RPMI7951 (cell line): ENCODE data around the gene SPACA5. TPM values are rescaled to one million over a fixed set of nuclear protein-coding genes. Genes with fewer than 3 reads are reported as not detected.
A peak's percentile ranks its signal among the peaks of the same experiment; 100 is the strongest.
"Not testable (repeated sequence)": the region's sequence is repeated elsewhere in the genome, so short reads cannot be mapped to it uniquely, and the experiment has no call there.

Experiments used
- DNase-seq: peaks from one replicate; pipeline ENCODE4 v3.0.0-alpha.2; 2012; ENCODE audit warnings: low read depth
- total RNA-seq: library from RNA; depleted of rRNA; stranded (reverse); fragments of >200 nt; shearing (Covaris generic); gene quantifications from 2 replicates; pipeline ENCODE4 v1.2.3, GENCODE V29; 2014; rRNA removed

The SPACA5 gene
- 0.78 TPM in 1 of 2 replicates, not detected in the other for total RNA-seq

DNA sequence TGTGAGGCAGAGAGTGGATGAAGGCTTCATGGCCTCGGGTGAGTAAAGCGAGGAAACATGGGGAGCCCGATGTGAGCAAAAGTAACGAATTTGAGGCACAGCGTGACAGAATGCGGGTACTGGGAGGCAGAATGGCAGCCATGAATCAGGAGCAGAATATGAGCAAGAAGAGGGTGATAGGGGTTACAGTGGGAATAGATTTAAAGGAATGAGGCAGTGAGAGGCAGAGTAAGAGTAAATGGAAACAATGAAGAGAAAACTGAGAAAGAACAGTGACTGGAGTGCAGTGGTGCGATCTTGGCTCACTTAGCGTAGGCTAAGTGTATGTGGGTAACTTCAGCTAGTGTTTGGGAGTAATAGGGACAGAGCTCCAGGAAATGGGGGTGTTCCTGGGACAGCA lies at the start of gene SPACA5:
Gene SPACA5, plus strand, starts transcription at position 301 of the 400 bp plus-strand sequence. CDS start 815 bp downstream, outside the sequence.
- DNase-seq, result not testable (repeated sequence)

DNA sequence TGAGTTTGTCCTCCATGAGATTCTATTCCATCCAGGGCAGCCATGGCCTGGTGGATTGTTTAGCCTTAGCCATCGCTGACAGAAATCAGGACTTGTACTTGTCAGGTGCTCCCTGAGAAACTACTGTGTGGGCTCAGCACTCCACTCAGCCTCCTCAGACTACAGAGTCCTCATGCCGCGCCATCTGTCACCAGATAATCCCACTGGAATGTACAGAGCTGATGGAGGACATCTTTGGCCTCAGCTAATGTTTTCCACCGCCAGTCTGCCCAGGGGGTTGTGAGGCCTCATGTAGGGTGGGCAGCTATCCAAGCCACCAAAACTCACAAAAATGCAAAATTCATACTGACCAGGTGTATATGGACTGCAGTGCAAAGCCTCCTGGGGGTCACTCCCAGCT lies 48.6 kb upstream of the SPACA5 start:
- DNase-seq, result not testable (repeated sequence)

DNA sequence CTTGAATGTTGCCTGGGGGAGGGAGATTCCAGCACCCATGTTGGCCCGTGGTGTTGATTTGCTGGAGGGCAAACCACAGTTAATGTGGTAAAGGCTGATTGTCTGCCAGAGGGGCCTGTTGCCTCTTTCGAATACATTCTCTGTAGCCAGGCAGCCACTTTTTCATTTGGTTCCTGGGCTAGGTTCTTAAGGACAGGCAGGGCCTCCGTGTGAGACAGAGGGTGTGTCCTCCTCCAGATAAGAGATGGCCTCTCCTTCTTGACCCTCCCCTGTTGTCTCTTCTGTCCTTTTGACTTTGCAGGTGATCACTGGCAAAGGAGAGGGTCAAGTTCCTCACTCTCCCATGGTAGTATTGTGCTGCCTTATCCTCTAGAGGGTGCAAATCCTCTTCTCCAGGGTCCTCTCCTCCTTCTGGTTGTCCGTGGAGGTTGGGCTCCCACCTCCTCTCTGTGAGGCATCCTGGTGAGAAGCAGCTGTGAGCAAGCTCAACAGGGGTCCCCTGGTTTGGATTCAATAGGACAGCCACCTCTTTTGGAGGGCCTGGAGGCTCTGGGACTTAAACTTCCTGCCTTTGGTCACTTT lies 47.9 kb upstream of the SPACA5 start:
- DNase-seq, result no peak

DNA sequence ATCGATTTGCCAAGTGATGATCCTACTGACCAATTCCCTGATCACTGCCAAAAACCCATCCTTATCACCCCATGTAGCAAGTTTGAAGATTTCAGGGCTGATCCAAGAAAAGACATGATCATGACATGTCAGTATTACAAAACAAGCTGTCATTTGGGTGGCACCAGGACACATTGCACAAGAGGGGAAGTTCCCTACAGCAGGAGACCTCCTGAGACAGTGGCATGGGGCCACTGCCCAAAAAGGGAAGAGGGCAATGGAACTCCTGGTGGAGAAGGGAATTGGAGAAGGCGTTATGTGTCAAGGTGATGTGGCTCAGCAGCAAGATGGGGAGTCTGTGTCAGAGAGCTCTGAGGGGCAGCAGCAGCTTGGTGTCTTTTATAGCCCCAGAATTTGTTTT lies 46.4 kb upstream of the SPACA5 start:
- DNase-seq, result no peak

DNA sequence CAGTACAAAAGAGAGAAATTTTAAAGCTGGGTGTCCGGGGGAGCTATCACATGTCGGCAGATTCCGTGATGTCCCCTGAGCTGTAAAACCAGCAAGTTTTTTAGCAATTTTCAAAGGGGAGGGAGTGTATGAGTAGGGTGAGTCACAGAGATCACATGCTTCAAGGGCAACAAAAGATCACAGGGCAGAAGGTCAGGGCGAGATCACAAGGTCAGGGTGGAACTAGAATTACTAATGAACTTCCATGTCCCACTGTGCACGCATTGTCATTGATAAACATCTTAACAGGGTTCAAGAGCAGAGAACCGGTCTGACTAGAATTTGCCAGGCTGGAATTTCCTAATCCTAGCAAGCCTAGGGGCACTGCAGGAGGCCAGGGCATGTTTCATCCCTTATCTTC lies 45.0 kb upstream of the SPACA5 start:
- not testable (repeated sequence) for DNase-seq

DNA sequence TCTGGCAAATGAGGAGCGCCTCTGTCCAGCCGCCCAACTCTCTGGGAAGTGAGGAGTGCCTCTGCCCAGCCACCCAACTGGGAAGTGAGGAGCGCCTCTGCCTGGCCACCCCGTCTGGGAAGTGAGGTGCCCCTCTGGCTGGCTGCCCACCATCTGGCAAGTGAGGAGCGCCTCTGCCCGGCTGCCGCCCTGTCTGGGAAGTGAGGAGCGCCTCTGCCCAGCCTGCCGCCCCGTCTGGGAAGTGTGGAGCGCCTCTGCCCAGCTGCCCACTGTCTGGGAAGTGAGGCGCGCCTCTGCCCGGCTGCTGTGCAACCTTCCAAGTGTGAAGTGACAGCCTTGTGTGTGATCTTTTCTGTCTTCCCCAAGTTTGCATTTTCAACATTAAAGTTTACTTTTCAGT lies 41.3 kb upstream of the SPACA5 start:
- DNase-seq, result not testable (repeated sequence)

DNA sequence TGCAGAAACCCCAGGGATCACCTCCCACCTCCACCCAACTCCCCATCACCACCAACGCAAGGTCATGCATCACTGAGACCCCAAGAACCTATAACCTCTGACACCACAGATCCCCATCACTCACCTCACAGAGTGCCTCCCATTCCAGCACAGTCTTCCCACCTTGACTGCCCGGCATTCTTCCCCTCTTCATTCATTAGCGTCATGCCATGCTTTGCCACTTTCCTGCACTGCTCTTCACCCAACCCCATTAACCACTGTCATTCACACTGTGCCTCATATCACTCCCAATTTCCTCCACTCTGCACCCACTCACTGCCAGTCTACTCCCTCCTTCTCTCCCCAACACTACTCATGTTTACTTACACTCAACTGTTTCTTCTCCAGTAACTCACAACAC lies 33.6 kb upstream of the SPACA5 start:
- DNase-seq, result no peak

DNA sequence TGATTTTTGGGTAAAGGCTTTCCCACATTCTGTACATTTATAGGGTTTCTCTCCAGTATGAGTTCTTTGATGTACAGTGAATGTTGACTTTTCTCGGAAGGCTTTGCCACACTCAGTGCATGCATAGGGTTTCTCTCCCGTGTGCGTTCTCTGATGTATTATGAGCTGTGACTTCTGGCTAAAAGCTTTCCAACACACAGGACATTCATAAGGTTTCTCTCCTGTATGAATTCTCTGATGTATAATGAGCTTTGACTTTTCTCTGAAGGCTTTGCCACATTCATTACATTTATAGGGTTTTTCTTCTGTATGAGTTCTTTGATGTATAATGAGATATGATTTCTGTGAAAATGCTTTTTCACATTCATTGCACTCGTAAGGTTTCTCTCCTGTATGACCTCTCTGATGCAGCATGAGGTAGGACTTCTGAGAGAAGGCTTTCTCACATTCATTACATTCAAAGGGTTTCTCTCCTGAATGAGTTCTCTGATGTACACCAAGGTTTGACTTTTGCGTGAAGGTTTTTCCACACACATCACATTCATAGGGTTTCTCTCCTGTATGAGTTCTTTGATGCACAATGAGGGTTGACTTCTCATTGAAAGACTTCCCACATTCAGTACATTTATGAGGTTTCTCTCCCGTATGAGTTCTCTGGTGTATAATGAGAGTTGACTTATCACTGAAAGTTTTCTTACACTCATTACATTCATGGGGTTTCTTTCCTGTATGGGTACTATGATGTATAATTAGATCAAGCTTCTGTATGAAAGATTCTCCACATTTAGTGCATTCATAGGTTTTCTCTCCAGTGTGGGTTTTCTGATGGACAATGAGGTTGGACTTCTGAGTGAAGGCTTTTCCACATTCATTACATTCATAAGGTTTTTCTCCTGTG lies 30.3 kb upstream of the SPACA5 start:
- DNase-seq, result no peak

DNA sequence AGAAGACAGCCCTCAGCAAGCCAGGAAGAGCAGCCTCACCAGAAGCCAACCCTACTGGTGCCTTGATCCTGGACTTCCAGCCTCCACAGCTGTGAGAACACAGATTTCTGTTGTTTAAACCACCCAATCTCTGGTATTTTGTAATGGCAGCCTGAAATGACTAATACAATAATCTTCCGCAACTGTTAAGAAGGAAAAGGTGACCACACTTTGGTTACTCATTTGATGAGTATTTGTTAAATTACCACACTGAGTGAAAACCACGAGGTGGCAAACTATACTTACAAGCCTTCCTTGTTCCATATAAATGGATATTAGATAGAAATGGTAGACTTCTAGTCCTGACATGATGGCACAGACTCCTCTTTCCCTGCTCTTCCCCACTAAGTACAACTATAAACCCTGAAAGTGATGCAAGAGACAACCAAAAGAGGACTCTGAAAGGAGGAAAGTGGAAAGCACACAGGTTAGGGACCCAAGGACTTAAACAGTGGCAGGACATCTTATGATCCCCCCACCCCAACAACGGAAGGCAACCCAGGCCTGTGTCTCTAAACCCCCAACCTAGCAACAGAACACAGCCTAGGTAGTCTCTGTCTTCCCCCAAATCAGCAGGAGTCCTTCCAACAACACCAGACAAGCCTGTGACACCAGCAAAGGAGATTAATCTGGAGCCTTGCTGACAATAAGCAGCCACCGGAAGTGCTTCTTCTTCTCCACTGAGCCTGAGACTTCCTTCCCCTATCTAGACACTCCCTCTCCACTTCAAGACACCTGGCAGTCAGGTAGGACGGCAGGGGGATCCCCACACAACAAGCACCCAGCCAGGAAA lies 15.3 kb upstream of the SPACA5 start:
- peak; percentile 84 for DNase-seq

DNA sequence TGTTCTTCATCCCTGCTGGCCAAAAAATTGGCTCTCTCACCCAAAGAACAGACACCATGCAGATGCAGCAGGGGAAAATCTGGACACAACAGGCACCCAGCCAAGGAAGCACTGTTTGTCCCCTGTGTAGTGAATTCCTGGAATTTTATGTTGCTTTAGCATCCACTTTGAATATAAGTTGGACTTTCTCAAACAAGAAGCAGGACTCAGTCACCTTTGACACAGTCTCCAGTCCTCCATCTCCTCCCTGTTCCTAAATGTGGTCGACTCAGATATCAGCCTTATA lies 14.8 kb upstream of the SPACA5 start:
- DNase-seq, result peak; percentile 36

DNA sequence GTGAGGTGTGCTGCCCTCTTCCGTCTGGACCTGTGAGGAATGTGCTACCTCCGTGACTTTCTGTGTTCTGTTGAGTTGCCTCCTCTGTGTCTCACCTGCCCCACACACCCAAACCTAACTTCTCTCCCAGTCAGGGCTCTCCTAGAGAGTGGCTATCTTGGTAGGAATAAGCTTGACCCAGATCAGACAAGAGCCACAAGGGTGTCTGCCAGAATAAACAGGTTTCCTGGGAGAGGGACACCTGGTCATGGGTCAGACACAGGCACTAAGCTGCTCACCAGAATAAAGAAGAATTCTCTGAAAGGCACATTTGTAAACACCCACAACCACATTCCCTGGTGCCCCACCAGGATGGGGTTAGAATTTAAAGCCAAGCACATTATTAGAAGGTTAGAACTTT lies 14.1 kb upstream of the SPACA5 start:
- DNase-seq, result no peak

DNA sequence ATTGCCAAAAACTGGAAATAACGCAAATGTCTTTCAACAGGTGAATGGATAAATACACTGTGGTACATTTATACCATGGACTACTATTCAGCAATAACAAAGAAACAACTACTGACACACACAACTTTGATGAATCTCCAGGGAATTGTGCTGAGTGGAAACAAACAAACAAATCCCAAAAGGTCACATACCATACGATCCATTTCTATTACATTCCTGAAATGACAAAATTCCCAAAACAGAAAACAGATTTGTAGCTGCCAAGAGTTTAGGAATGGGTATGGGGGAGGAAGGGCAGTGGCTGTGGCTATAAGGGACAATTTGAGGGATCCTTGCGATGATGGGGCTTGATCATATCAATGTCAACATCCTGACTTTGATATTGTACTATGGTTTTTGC lies 5.5 kb upstream of the SPACA5 start:
- DNase-seq, result no peak

DNA sequence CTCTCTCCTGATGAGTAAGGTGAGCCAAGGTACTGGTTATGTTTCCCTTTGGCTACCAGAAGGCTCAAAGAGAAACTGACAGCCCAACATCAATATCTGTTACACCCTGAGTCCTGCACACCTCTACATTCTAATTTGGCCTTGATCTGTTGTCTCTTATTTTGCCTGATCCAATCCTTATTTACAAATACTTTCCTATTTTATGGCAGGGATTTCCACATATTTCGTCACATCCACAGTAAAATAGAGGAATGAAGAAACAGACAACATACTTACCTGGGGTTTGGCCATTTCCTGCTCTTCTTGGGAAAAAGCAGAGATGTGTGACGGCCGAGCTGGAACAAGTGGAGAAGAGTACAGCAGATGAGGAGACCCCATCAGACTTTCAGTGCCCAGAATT lies 4.5 kb upstream of the SPACA5 start:
- no peak for DNase-seq

DNA sequence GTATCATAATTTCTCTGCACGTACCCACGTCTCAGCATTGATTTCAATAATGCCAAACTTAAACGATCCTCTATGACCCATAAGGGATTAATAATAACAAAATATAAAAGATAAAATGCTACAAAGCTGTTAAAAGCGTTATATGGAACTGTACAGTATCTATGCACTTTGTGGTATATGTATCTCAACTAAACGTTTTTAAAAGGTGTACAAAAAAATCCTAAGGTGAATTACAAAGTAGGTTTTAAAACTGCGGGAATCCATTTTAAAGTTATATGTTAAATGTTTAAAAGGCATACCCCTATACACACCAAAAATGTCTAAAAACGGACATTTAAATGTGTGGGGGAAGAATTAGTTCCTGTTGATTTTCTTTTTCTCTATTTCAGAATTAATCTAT lies 3.9 kb upstream of the SPACA5 start:
- no peak for DNase-seq

DNA sequence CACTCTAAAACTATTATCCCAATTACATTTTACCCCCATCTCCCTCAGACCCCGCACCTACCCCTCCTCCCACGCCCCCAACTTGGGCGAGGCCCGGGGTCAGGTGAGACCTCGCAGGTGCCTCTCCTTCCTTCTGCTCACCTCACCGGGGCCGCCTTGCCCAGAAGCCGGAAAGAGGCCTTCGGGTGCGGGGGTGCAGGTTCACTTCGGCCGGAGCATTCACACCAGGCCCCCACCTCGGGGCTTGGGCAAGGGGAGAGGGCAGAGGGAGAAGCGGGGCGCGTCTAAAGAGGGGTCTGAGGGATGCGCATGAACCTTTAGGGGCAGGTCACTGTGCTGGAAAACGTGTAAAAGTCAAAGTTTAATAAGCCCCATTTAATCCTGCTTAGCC lies 3.4 kb upstream of the SPACA5 start:
- no peak for DNase-seq

DNA sequence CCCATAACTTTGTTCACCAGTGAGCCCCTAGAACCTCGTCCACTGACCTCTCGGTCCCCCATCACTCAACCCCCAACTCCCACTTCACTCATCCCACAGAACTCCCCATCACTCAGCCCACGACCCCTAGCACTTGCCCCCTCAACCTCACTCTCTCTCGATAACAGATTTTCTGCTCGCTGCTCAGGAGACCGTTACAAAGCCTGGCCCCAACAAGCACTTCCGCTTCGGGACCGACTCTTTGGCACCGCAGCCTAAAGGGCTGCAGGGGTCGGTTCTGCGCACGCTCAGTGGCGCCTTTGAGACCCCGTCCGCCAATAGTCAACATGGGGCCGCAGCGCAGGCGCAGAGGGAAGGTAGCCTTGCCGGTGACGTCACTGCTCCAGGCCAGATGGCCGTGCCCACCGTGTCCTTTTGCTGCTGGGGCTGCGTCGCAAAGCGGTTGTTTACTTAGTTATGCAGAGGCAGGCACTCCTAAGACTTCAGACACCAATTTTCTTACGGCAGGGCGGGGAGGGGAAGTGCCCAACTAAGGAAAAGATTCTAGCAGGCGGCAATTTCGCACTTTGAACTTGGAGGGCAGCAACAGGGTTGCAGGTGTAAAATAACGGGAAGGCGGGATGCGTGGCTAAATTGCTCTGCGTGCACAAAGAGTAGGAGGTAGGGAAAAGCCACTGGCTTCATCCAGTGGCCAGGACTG lies 2.9 kb upstream of the SPACA5 start, which contains the start of gene ZNF182:
Gene ZNF182, minus strand, starts transcription at position 232 of the 700 bp plus-strand sequence. CDS start 1,380 bp downstream, outside the sequence.
- peak; percentile 92 for DNase-seq

DNA sequence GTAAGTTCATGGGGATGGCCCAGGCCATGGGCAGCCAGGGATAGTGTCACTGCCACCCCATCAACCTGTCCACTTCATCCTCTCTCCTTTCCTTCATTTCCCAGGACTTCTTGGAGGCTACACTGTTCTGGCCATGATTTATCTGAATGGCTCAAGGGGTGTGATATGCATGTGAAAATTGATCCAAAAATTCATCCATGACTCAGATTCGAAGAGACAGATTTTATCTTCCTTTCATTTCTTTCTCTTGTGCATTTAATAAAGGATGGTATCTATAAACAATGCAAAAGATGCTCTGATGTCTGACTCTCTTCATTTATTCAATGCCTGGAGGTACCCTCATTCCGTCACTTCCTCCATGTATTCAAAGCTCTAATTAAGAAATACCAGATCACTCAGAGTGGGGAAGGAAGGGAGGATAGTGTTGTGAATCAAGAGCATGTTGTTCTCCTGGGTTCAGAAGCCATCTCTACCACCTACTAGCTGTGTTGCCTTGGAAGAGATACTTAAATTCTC lies 2.7 kb downstream of the SPACA5 start:
- not testable (repeated sequence) for DNase-seq

DNA sequence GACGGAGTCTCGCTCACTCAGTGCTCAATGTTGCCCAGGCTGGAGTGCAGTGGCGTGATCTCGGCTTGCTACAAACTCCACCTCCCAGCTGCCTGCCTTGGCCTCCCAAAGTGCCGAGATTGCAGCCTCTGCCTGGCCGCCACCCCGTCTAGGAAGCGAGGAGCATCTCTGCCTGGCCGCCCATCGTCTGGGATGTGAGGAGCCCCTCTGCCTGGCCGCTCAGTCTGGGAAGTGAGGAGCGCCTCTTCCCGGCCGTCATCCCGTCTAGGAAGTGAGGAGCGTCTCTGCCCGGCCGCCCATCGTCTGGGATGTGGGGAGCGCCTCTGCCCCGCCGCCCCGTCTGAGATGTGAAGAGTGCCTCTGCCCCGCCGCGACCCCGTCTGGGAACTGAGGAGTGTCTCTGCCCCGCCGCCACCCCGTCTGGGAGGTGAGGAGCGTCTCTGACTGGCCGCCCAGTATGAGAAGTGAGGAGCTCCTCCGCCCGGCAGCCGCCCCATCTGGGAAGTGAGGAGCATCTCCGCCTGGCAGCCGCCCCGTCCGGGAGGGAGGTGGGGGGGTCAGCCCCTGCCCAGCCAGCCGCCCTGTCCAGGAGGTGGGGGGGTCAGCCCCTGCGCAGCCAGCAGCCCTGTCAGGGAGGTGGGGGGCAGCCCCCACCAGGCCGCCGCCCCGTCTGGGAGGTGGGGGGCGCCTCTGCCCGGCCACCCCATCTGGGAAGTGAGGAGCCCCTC lies 10.0 kb downstream of the SPACA5 start:
- not testable (repeated sequence) for DNase-seq

DNA sequence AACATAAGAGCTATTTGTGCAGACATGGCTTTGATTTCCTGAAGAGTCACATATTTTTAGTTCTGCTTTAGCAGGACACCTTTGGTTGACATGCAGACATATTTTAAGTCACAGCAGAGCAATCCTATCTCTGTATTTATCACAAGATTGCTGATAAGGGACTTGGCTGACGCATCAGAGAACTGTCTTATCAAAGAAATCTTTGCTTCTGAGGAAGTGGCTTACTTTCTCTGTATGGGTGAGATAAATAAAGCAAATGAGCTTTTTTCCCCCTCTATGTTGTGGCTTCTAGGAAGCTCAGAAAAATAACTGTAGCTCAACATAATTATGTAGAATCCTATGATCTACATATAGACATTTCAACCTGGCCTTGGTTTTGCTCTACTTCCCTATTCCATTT lies 13.1 kb downstream of the SPACA5 start:
- not testable (repeated sequence) for DNase-seq

DNA sequence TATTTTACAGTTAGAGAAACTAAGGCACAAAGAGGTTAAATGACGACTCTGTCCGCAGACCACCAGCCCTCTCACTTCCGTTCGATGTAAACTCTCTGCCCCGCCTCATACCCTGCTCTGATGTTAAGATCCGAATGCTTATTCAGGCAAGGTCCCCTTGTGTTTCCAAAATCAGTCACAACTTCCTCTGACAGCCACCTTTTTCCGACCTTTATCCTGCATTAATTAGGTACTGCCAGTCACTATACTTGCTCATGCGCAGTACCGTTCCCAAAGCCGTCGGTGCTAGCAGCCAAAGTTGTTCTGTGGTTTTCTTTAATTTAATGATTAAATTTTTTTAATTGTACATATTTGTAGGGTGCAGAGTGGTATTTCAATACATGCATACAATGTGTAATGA lies 13.7 kb downstream of the SPACA5 start:
- DNase-seq, result not testable (repeated sequence)
